SK-N-SH (cell line): ENCODE results near the gene SLC22A14. TPM values are rescaled to one million over a fixed set of nuclear protein-coding genes. Genes with fewer than 3 reads are reported as not detected.

Experiments used
- CTCF ChIA-PET: fragments of 300-600, 350-600 bp; formaldehyde crosslinking; extraction: SDS; loops from one replicate; lab custom pipeline; 2021; lab: Yijun Ruan, JAX
- POLR2A ChIA-PET: fragments of 350-600 bp; sonication (Branson Sonifier 250); formaldehyde crosslinking; extraction: SDS; loops from one replicate; lab custom pipeline; 2020; ENCODE audit warnings: antibody characterized with exemption, inconsistent platforms; lab: Yijun Ruan, JAX
- DNase-seq: peaks from one replicate; pipeline ENCODE4 v3.0.0; 2012
- H2AFZ ChIP-seq: fragments of 200-600 bp; sonication (generic); 2 replicates; pipeline ENCODE4 v1.8.1; 2016; ENCODE audit warnings: antibody characterized with exemption, mild to moderate bottlenecking, low read depth
- H3F3A ChIP-seq: fragments of 200-600 bp; sonication (generic); replicated peaks from 2 replicates; pipeline ENCODE3; 2016; ENCODE audit warnings: antibody characterized with exemption, mild to moderate bottlenecking; ENCODE audit not compliant: insufficient read depth
- H3K27ac ChIP-seq, 2 experiments: fragments of 200-500 bp in 1 of 2; fragments of 200-600 bp in 1 of 2; sonication (Bioruptor generic) in 1 of 2; sonication (generic), shearing (Covaris generic) in 1 of 2; 2 replicates each; pipeline versions ENCODE4 v1.5.1 to v1.6.1; 2014 to 2016; ENCODE audit warnings: low read depth in 2 of 2, inconsistent platforms in 1 of 2, low read length in 1 of 2, mild to moderate bottlenecking in 1 of 2, mixed read lengths in 1 of 2
- H3K27me3 ChIP-seq: fragments of 200-600 bp; sonication (generic), shearing (Covaris generic); 2 replicates; pipeline ENCODE4 v1.6.1; 2016; ENCODE audit warnings: mixed run types; ENCODE audit not compliant: insufficient read depth
- H3K36me3 ChIP-seq, 2 experiments: fragments of 200-500 bp in 1 of 2; fragments of 200-600 bp in 1 of 2; sonication (Bioruptor generic) in 1 of 2; sonication (generic) in 1 of 2; replicated peaks in 1 of 2; 2 replicates each; pipeline versions ENCODE3 to v1.5.1; 2014 to 2016; ENCODE audit warnings: low read length in 1 of 2, mild to moderate bottlenecking in 1 of 2; ENCODE audit not compliant: insufficient read depth in 2 of 2, control insufficient read depth in 1 of 2
- H3K4me1 ChIP-seq, 2 experiments: fragments of 200-500 bp in 1 of 2; fragments of 200-600 bp in 1 of 2; sonication (Bioruptor generic) in 1 of 2; sonication (generic), shearing (Covaris generic) in 1 of 2; 2 replicates each; pipeline versions ENCODE4 v1.5.1 to v1.6.1; 2014 to 2016; ENCODE audit warnings: low read depth in 1 of 2, low read length in 1 of 2, mixed run types in 1 of 2; ENCODE audit not compliant: insufficient read depth in 2 of 2, control insufficient read depth in 1 of 2
- H3K4me2 ChIP-seq: fragments of 200-600 bp; sonication (generic), shearing (Covaris generic); 2 replicates; pipeline ENCODE4 v1.6.1; 2017; ENCODE audit warnings: mixed run types
- H3K4me3 ChIP-seq, 2 experiments: fragments of 200-500 bp in 1 of 2; fragments of 200-600 bp in 1 of 2; sonication (Bioruptor generic) in 1 of 2; sonication (generic), shearing (Covaris generic) in 1 of 2; 2 replicates each; pipeline versions ENCODE4 v1.5.1 to v1.8.1; 2014 to 2016; ENCODE audit warnings: low read depth in 2 of 2, inconsistent platforms in 1 of 2, low read length in 1 of 2, mild to moderate bottlenecking in 1 of 2, mixed read lengths in 1 of 2, moderate library complexity in 1 of 2
- H3K79me2 ChIP-seq: fragments of 200-600 bp; sonication (generic); 2 replicates; pipeline ENCODE4 v1.8.1; 2017; ENCODE audit warnings: mild to moderate bottlenecking; ENCODE audit not compliant: insufficient read depth
- H3K9ac ChIP-seq: fragments of 200-600 bp; sonication (generic); 2 replicates; pipeline ENCODE4 v1.6.1; 2017; ENCODE audit warnings: mixed run types
- H3K9me2 ChIP-seq: fragments of 200-600 bp; sonication (generic); 2 replicates; pipeline ENCODE4 v1.6.1; 2017; ENCODE audit warnings: mixed run types
- H3K9me3 ChIP-seq: fragments of 200-600 bp; sonication (generic); 2 replicates; pipeline ENCODE4 v1.6.1; 2017; ENCODE audit warnings: mixed run types, mild to moderate bottlenecking, moderate library complexity
- H4K20me1 ChIP-seq: fragments of 200-600 bp; sonication (generic); 2 replicates; pipeline ENCODE4 v1.6.1; 2017; ENCODE audit warnings: mild to moderate bottlenecking, mixed run types; ENCODE audit not compliant: insufficient read depth
- CTCF ChIP-seq: fragments of 200-600 bp; sonication (generic); IDR thresholded peaks from 2 replicates; pipeline ENCODE4 v1.6.1; 2017; ENCODE audit warnings: antibody characterized with exemption, mild to moderate bottlenecking, moderate library complexity
- EZH2phosphoT487 ChIP-seq: fragments of 200-600 bp; sonication (generic); IDR thresholded peaks from 2 replicates; pipeline ENCODE4 v1.6.1; 2017; ENCODE audit warnings: low read depth, mixed run types, mild to moderate bottlenecking, antibody characterized with exemption, moderate library complexity, borderline replicate concordance
- FOXJ3 ChIP-seq: sonication (generic); formaldehyde crosslinking; IDR thresholded peaks from 2 replicates; pipeline ENCODE4 v1.5.1; 2020; ENCODE audit warnings: mild to moderate bottlenecking, missing genetic modification reagents
- FOXM1 ChIP-seq: IDR thresholded peaks from 2 replicates; pipeline ENCODE4 v1.4.0; 2012; ENCODE audit warnings: low read depth, mild to moderate bottlenecking
- GABPA ChIP-seq: IDR thresholded peaks from 2 replicates; pipeline ENCODE4 v1.4.0; 2012; ENCODE audit warnings: low read depth, mild to moderate bottlenecking
- IRF3 ChIP-seq: fragments of 150-350 bp; IDR thresholded peaks from 2 replicates; pipeline ENCODE4 v1.6.1; 2016; ENCODE audit warnings: mild to moderate bottlenecking, low read depth, low read length
- NFIC ChIP-seq: IDR thresholded peaks from 2 replicates; pipeline ENCODE4 v1.4.0; 2012; ENCODE audit warnings: borderline replicate concordance
- POLR2AphosphoS5 ChIP-seq: IDR thresholded peaks from 2 replicates; pipeline ENCODE4 v1.6.1; 2012; ENCODE audit warnings: low read depth, low read length
- RAD21 ChIP-seq: IDR thresholded peaks from 2 replicates; pipeline ENCODE4 v1.6.1; 2012; ENCODE audit warnings: mild to moderate bottlenecking, low read length
- RFX5 ChIP-seq: IDR thresholded peaks from 2 replicates; pipeline ENCODE4 v1.6.1; 2012; ENCODE audit warnings: mild to moderate bottlenecking, improper control_type of control experiment, low read length
- USF1 ChIP-seq: IDR thresholded peaks from 2 replicates; pipeline ENCODE4 v1.4.0; 2012; ENCODE audit warnings: low read depth, borderline replicate concordance
- USF2 ChIP-seq: fragments of 150-350 bp; IDR thresholded peaks from 2 replicates; pipeline ENCODE4 v1.6.1; 2017; ENCODE audit warnings: antibody characterized with exemption, low read length, low read depth, borderline replicate concordance
- YY1 ChIP-seq: IDR thresholded peaks from 2 replicates; pipeline ENCODE4 v1.4.0; 2012; ENCODE audit warnings: low read depth, mild to moderate bottlenecking
- ZBTB33 ChIP-seq: IDR thresholded peaks from 2 replicates; pipeline ENCODE4 v1.4.0; 2012; ENCODE audit warnings: low read depth, borderline replicate concordance
- polyA plus RNA-seq, 3 experiments: library from polyadenylated mRNA; depleted of rRNA; stranded (reverse); fragments of >200 nt; gene quantifications; 2 replicates each; pipeline ENCODE4 v1.2.3, GENCODE V29; 2012

Gene SLC22A14
- polyA plus RNA-seq, 1 of the 3 experiments (the other 2 are of a cell fraction), result 0.16 TPM

GRCh38 chr3:38297537-38297936 is 15.4 kb downstream of the SLC22A14 start:
- TF ChIP-seq EZH2phosphoT487 (no peak), IRF3 (no peak), USF2 (no peak), ZBTB33 (no peak), RAD21 (no peak), FOXM1 (no peak), USF1 (no peak), YY1 (no peak), CTCF (no peak), FOXJ3 (CRISPR knock-in tag) (no peak), GABPA (no peak), NFIC (no peak), RFX5 (no peak), POLR2AphosphoS5 (no peak)
- TF ChIP-seq, all 33 proteins: peak for 0
- H3K9ac ChIP-seq, result no peak overlapping the region
- H3F3A ChIP-seq, result no peaks in the 10 kb centered on the region
- H3K79me2 ChIP-seq, result no peaks in the 10 kb centered on the region
- H2AFZ ChIP-seq, result no peak overlapping the region
- ChIA-PET CTCF (interaction anchor here (0.9 to 2.2 kb wide), 11 partner anchors 10 to 225 kb away, joined by 3 to 11 read pairs (median 4); partner anchors contain the start of gene ACAA1), POLR2A (no interaction called here)
- H3K27ac ChIP-seq, result no peak overlapping the region
- no peaks in the 10 kb centered on the region for H4K20me1 ChIP-seq
- no peak for DNase-seq
- H3K4me3 ChIP-seq, result no peak overlapping the region
- no peak overlapping the region for H3K4me2 ChIP-seq
- H3K4me1 ChIP-seq, result no peaks in the 10 kb centered on the region
- H3K9me3 ChIP-seq, result no peaks in the 10 kb centered on the region
- H3K9me2 ChIP-seq, result no peaks in the 10 kb centered on the region
- no peaks in the 10 kb centered on the region for H3K27me3 ChIP-seq
- H3K36me3 ChIP-seq, result no peaks in the 10 kb centered on the region
